Measurements from ENCODE around the gene TCHHL1.

The TCHHL1 gene

GRCh38 chr1:152036267-152037216 lies 52.3 kb downstream of the TCHHL1 start, which contains the start of gene S100A11:
Gene S100A11, minus strand, starts transcription at chr1:152037004. Its CDS starts 89 bp downstream, at chr1:152036915.
- no peak for DNase-seq

- no peak for DNase-seq
Observed at GRCh38 chr1:152035539-152036266, 53.2 kb downstream of the TCHHL1 start.

GRCh38 chr1:152034654-152035538 lies 54.0 kb downstream of the TCHHL1 start:
- peak in 1 of 2 experiments; percentile 38 for DNase-seq

- no peak for DNase-seq
Observed at GRCh38 chr1:152034324-152034653, 54.6 kb downstream of the TCHHL1 start.
